Stimulated activated CD4-positive, alpha-beta T cell treated with anti-CD3 and anti-CD28 coated beads, Interleukin-2, amount 100 ng/mL, for 24 hours (primary cell): ENCODE measurements around the gene UHMK1.

Experiments
- DNase-seq, 2 donors: peaks; one replicate each; pipeline ENCODE4 v3.0.0-alpha.2; 2020

Gene UHMK1

GRCh38 chr1:162530307-162530987, 32.8 kb downstream of the UHMK1 start:
- no peak for DNase-seq

GRCh38 chr1:162530988-162531319, 33.3 kb downstream of the UHMK1 start:
- DNase-seq, result no peak

- no peak for DNase-seq
Observed at GRCh38 chr1:162535501-162535900, 37.9 kb downstream of the UHMK1 start.

- DNase-seq, result no peak
Observed at GRCh38 chr1:162536511-162536910, 38.9 kb downstream of the UHMK1 start.

GRCh38 chr1:162537216-162537615, 39.6 kb downstream of the UHMK1 start:
- DNase-seq, result no peak

GRCh38 chr1:162538815-162539431, 41.3 kb downstream of the UHMK1 start:
- no peak for DNase-seq

- DNase-seq, result no peak
Observed at GRCh38 chr1:162541619-162542141, 44.1 kb downstream of the UHMK1 start.

GRCh38 chr1:162543228-162543627, 45.6 kb downstream of the UHMK1 start:
- DNase-seq, result no peak

- DNase-seq, result no peak
Observed at GRCh38 chr1:162548170-162548569, 50.6 kb downstream of the UHMK1 start.

GRCh38 chr1:162549001-162549400, 51.4 kb downstream of the UHMK1 start:
- DNase-seq, result no peak

- no peak for DNase-seq
Observed at GRCh38 chr1:162550925-162551324, 53.3 kb downstream of the UHMK1 start.

- no peak for DNase-seq
Observed at GRCh38 chr1:162551969-162552683, 54.5 kb downstream of the UHMK1 start.

GRCh38 chr1:162552684-162553252, 55.1 kb downstream of the UHMK1 start:
- DNase-seq, result no peak

GRCh38 chr1:162554258-162554657, 56.6 kb downstream of the UHMK1 start:
- no peak for DNase-seq

GRCh38 chr1:162557536-162557935, 59.9 kb downstream of the UHMK1 start:
- DNase-seq, result no peak

- no peak for DNase-seq
Observed at GRCh38 chr1:162560303-162561036, 62.9 kb downstream of the UHMK1 start.

GRCh38 chr1:162561037-162561615, 63.5 kb downstream of the UHMK1 start:
- DNase-seq, result peak; percentile 99

- DNase-seq, result no peak
Observed at GRCh38 chr1:162561616-162562469, 64.2 kb downstream of the UHMK1 start, which contains the start of gene UAP1. Gene UAP1, plus strand, starts transcription at chr1:162561722. Its CDS starts 4,347 bp downstream, at chr1:162566069.

GRCh38 chr1:162562470-162562828, 64.8 kb downstream of the UHMK1 start:
- DNase-seq, result no peak

- no peak for DNase-seq
Observed at GRCh38 chr1:162564762-162565218, 67.2 kb downstream of the UHMK1 start.

GRCh38 chr1:162565460-162565859, 67.8 kb downstream of the UHMK1 start:
- no peak for DNase-seq
